Smooth muscle cell (in vitro differentiated cells): ENCODE results near the gene SUGT1. TPM values are rescaled to one million over a fixed set of nuclear protein-coding genes. Genes with fewer than 3 reads are reported as not detected.

Source experiments
- DNase-seq: peaks from one replicate; lab custom pipeline; 2025; ENCODE audit not compliant: unreplicated experiment; lab: John Stamatoyannopoulos, UW
- H2AFZ ChIP-seq: fragments of 200-600 bp; sonication (generic); 2 replicates; pipeline ENCODE4 v1.6.0; 2016; ENCODE audit warnings: antibody characterized with exemption, low read depth, mild to moderate bottlenecking
- H3F3A ChIP-seq: fragments of 200-600 bp; sonication (generic); 2 replicates; pipeline ENCODE4 v1.6.0; 2017; ENCODE audit warnings: antibody characterized with exemption, low read depth
- H3K27ac ChIP-seq: fragments of 200-600 bp; sonication (generic); 2 replicates; pipeline ENCODE4 v1.5.1; 2016; ENCODE audit warnings: low read depth, mild to moderate bottlenecking
- H3K27me3 ChIP-seq: fragments of 200-600 bp; sonication (generic); 2 replicates; pipeline ENCODE4 v1.6.1; 2016; ENCODE audit warnings: low read depth, mild to moderate bottlenecking
- H3K36me3 ChIP-seq: fragments of 200-600 bp; sonication (generic); 2 replicates; pipeline ENCODE4 v1.5.1; 2016; ENCODE audit warnings: low read depth
- H3K4me1 ChIP-seq: fragments of 200-600 bp; sonication (generic); 2 replicates; pipeline ENCODE4 v1.5.1; 2016; ENCODE audit warnings: low read depth
- H3K4me2 ChIP-seq: fragments of 200-600 bp; sonication (generic); 2 replicates; pipeline ENCODE4 v1.6.0; 2016; ENCODE audit warnings: mild to moderate bottlenecking
- H3K4me3 ChIP-seq: fragments of 200-600 bp; sonication (generic); 2 replicates; pipeline ENCODE4 v1.5.1; 2016; ENCODE audit warnings: mild to moderate bottlenecking
- H3K79me2 ChIP-seq: fragments of 200-600 bp; sonication (generic); 2 replicates; pipeline ENCODE4 v1.6.0; 2016; ENCODE audit warnings: low read depth, mild to moderate bottlenecking
- H3K9ac ChIP-seq: fragments of 200-600 bp; sonication (generic); 2 replicates; pipeline ENCODE4 v1.6.0; 2016; ENCODE audit warnings: low read depth
- H3K9me3 ChIP-seq: fragments of 200-600 bp; sonication (generic); replicated peaks from 2 replicates; pipeline ENCODE4 v1.5.1; 2016; ENCODE audit warnings: low read depth
- H4K20me1 ChIP-seq: fragments of 200-600 bp; sonication (generic); 2 replicates; pipeline ENCODE4 v1.6.0; 2016; ENCODE audit warnings: low read depth
- CTCF ChIP-seq: fragments of 200-600 bp; sonication (generic); IDR thresholded peaks from 2 replicates; pipeline ENCODE4 v1.5.1; 2017; ENCODE audit warnings: borderline replicate concordance, mild to moderate bottlenecking, antibody characterized with exemption; ENCODE audit not compliant: insufficient read depth, poor library complexity, severe bottlenecking
- WGBS: methylation state at CpG from one replicate; pipeline ENCODE4 v1.1.7; 2016; ENCODE audit warnings: low lambda C conversion rate; 5-methylcytosine and 5-hydroxymethylcytosine counted together
- polyA plus RNA-seq: library from polyadenylated mRNA; unstranded; fragments of >200 nt; fragmentation: Nextera tagmentation; extraction: Ambion mirVana; gene quantifications from 2 replicates; pipeline ENCODE4 v1.2.1, GENCODE V29; 2016
- total RNA-seq: library from RNA; depleted of rRNA; stranded (reverse); fragments of >200 nt; gene quantifications from 2 replicates; pipeline ENCODE4 v1.2.3, GENCODE V29; 2014

SUGT1 gene
- total and polyA plus RNA-seq, 2 experiments from 2014 or later, result 54.3 to 64.4 TPM

DNA sequence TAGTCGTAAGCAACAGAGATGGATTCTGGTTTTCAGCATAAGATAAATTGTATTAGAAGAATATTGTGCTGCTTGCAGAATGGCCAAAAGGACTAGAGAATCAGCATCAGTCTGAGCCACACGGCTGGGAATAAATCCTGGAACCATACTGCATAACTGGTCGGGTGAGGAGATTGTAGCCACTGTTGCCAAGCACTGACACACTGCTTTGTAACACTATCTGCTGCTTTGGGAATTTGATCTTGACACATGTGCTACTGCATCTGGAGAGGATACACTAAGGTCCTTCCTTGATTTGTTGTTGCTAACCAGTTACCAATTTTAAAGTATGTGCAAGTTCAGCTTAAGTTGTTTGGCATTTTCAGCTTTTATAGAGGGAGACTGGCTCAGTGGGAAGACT lies 8.5 kb upstream of the SUGT1 start:
- Histone ChIP-seq H2AFZ (no peak overlapping the region), H3K36me3 (no peaks in the 10 kb centered on the region), H3K9me3 (no peaks in the 10 kb centered on the region), H4K20me1 (no peaks in the 10 kb centered on the region), H3K79me2 (no peaks in the 10 kb centered on the region), H3F3A (no peaks in the 10 kb centered on the region), H3K9ac (no peak overlapping the region), H3K27ac (no peak overlapping the region), H3K4me3 (no peak overlapping the region), H3K27me3 (no peaks in the 10 kb centered on the region), H3K4me1 (no peaks in the 10 kb centered on the region), H3K4me2 (no peak overlapping the region)
- WGBS, result 80% methylated on average over 3 of the region's 3 CpGs
- TF ChIP-seq CTCF, result no peak
- DNase-seq, result no peak

DNA sequence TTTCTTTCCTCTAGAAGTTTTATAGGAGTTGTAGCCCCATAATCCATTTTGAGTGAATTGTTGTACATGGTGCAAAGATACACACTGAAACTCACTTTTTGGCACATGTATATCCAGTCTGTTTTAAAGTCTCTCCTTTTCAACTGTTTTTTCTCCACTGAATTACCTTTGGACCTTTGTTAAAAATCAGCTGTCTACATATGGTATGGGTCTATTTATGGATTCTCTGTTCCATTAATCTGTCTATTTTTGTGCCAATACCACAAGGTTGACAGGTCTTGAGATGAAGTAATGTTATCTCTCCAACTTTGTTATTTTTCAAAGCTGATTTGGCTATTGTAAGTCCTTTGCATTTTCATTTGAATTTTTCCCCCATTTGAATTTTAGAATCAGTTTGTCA lies 5.7 kb upstream of the SUGT1 start:
- H3K36me3 ChIP-seq, result no peaks in the 10 kb centered on the region

GRCh38 chr13:52650731-52651130 lies 1.9 kb upstream of the SUGT1 start:
- H3K79me2 ChIP-seq, result peaks cover 49% of the 10 kb centered on the region
- H3K36me3 ChIP-seq, result no peaks in the 10 kb centered on the region
- H3K9ac ChIP-seq, result peak overlapping the region; percentile 95
- no peak for TF ChIP-seq CTCF
- H3K27ac ChIP-seq, result peak overlapping the region; percentile 96
- H3K4me1 ChIP-seq, result peaks cover 17% of the 10 kb centered on the region
- no peak overlapping the region for H2AFZ ChIP-seq
- 90% methylated on average over 6 of the region's 6 CpGs for WGBS
- peaks cover 4% of the 10 kb centered on the region for H3F3A ChIP-seq
- peaks cover 20% of the 10 kb centered on the region for H4K20me1 ChIP-seq
- peak overlapping the region; percentile 93 for H3K4me3 ChIP-seq
- H3K9me3 ChIP-seq, result no peaks in the 10 kb centered on the region
- no peaks in the 10 kb centered on the region for H3K27me3 ChIP-seq
- peak overlapping the region; percentile 98 for H3K4me2 ChIP-seq
- DNase-seq, result no peak

More for the DNA sequence above, 5.7 kb upstream of the SUGT1 start:
- no peak overlapping the region for H3K4me3 ChIP-seq
- H2AFZ ChIP-seq, result no peak overlapping the region
- DNase-seq, result no peak
- H3K4me2 ChIP-seq, result no peak overlapping the region
- no peaks in the 10 kb centered on the region for H3F3A ChIP-seq
- H4K20me1 ChIP-seq, result no peaks in the 10 kb centered on the region
- peaks cover 22% of the 10 kb centered on the region for H3K79me2 ChIP-seq
- no peak for TF ChIP-seq CTCF
- H3K4me1 ChIP-seq, result peaks cover 6% of the 10 kb centered on the region
- no peaks in the 10 kb centered on the region for H3K27me3 ChIP-seq
- H3K27ac ChIP-seq, result no peak overlapping the region
- no peak overlapping the region for H3K9ac ChIP-seq
- H3K9me3 ChIP-seq, result no peaks in the 10 kb centered on the region

DNA sequence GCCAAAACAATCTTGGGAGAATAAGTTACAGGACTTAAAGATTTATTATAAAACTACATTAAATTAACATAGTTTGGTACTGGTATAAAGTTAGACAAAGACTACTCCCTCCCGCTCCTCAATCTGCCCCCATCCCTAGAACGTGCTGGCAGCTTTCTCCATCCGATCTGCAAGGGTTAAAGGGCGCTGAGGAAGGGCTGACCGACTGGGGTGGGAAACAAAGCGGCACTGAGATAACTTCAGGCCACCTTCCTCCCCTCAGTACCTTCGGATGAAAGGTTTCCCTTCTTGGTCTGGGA lies 790 bp upstream of the SUGT1 start:
- Histone ChIP-seq H3F3A (peaks cover 4% of the 10 kb centered on the region), H3K79me2 (peaks cover 60% of the 10 kb centered on the region), H3K4me2 (peak overlapping the region; percentile 98), H3K9ac (peak overlapping the region; percentile 95), H3K27me3 (no peaks in the 10 kb centered on the region), H3K27ac (peak overlapping the region; percentile 96), H4K20me1 (peaks cover 31% of the 10 kb centered on the region), H3K36me3 (no peaks in the 10 kb centered on the region), H3K4me3 (peak overlapping the region; percentile 93), H3K4me1 (peaks cover 17% of the 10 kb centered on the region), H2AFZ (peak overlapping the region; percentile 65), H3K9me3 (no peaks in the 10 kb centered on the region)
- no peak for DNase-seq
- TF ChIP-seq CTCF, result no peak
- 2% methylated on average over 7 of the region's 7 CpGs for WGBS
